ENCODE measurements around the gene MGAT5B.

DNA sequence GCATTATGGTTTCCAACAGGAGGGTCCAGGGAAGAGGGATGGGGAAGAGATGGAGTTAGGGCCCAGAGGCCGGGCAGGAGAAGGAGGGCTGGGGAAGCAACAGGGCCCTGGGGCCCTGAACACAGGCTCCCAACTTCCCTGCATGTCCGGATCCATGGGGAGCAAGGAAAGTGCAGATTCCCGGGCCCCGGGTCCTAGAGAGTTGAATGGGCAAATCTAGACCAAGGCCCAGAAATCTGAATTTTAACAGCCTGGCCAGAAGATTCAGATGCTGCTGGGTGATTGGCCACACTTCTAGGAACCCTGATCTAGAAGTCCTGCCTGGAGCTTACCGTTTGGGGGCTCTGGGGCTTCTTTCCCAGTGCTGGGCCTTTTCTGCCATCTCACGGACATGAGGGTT lies 13.2 kb downstream of the MGAT5B start:
- TF ChIP-seq, protein P1, sequence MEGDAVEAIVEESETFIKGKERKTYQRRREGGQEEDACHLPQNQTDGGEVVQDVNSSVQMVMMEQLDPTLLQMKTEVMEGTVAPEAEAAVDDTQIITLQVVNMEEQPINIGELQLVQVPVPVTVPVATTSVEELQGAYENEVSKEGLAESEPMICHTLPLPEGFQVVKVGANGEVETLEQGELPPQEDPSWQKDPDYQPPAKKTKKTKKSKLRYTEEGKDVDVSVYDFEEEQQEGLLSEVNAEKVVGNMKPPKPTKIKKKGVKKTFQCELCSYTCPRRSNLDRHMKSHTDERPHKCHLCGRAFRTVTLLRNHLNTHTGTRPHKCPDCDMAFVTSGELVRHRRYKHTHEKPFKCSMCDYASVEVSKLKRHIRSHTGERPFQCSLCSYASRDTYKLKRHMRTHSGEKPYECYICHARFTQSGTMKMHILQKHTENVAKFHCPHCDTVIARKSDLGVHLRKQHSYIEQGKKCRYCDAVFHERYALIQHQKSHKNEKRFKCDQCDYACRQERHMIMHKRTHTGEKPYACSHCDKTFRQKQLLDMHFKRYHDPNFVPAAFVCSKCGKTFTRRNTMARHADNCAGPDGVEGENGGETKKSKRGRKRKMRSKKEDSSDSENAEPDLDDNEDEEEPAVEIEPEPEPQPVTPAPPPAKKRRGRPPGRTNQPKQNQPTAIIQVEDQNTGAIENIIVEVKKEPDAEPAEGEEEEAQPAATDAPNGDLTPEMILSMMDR (IDR thresholded peaks at IDR 0.05) = no peak
- no peak for TF ChIP-seq POLR2A (IDR thresholded peaks at IDR 0.05)

All from body of pancreas (tissue), 4 donors.